ENCODE data around the gene FILIP1L. TPM values are rescaled to one million over a fixed set of nuclear protein-coding genes. Genes with fewer than 3 reads are reported as not detected.
A peak's percentile ranks its signal among the peaks of the same experiment; 100 is the strongest.

Gene FILIP1L
- total RNA-seq, 3 donors from 2014 or later = 19.8 to 23.7 (median 23.3) TPM

GRCh38 chr3:99838755-99839154 is 275.5 kb downstream of the FILIP1L start:
- TF ChIP-seq CTCF (IDR thresholded peaks at IDR 0.05) (no peak), POLR2AphosphoS5 (IDR thresholded peaks at IDR 0.05) (no peak), POLR2A (IDR thresholded peaks at IDR 0.05) (no peak)
- no peak overlapping the region for H3K4me3 ChIP-seq
- H3K9me3 ChIP-seq = no peaks in the 10 kb centered on the region
- intact Hi-C loops (cut with DNase I; ENCODE audit: low total_unique reads) = loop anchor here (10.0 kb wide), 1 partner anchor 416 kb away; no protein-coding TSS in a partner anchor
- no peaks in the 10 kb centered on the region for H3K27me3 ChIP-seq
- no peak for DNase-seq (ENCODE audit: low spot score in 2 of 2)
- no peak overlapping the region for H3K27ac ChIP-seq
- peaks cover 0 to 7% of the 10 kb centered on the region in 2 donors for H3K4me1 ChIP-seq
- no peaks in the 10 kb centered on the region for H3K36me3 ChIP-seq

GRCh38 chr3:99837715-99838114 is 276.6 kb downstream of the FILIP1L start:
- H3K9me3 ChIP-seq = no peaks in the 10 kb centered on the region
- H3K4me3 ChIP-seq = no peak overlapping the region
- H3K36me3 ChIP-seq = no peaks in the 10 kb centered on the region
- intact Hi-C loops (cut with DNase I; ENCODE audit: low total_unique reads) = loop anchor here (10.0 kb wide), 1 partner anchor 417 kb away; no protein-coding TSS in a partner anchor
- TF ChIP-seq CTCF (IDR thresholded peaks at IDR 0.05) = no peak
- TF ChIP-seq POLR2A (IDR thresholded peaks at IDR 0.05) = no peak
- no peak for TF ChIP-seq POLR2AphosphoS5 (IDR thresholded peaks at IDR 0.05)
- H3K27me3 ChIP-seq = no peaks in the 10 kb centered on the region
- DNase-seq (ENCODE audit: low spot score in 2 of 2) = no peak
- peaks cover 0 to 7% of the 10 kb centered on the region in 2 donors for H3K4me1 ChIP-seq
- no peak overlapping the region for H3K27ac ChIP-seq

- no peaks in the 10 kb centered on the region for H3K36me3 ChIP-seq
- H3K27ac ChIP-seq = no peak overlapping the region
- no peak overlapping the region for H3K4me3 ChIP-seq
- peaks cover 0 to 7% of the 10 kb centered on the region in 2 donors for H3K4me1 ChIP-seq
- TF ChIP-seq POLR2AphosphoS5 (IDR thresholded peaks at IDR 0.05) = no peak
- no peak for TF ChIP-seq CTCF (IDR thresholded peaks at IDR 0.05)
- TF ChIP-seq POLR2A (IDR thresholded peaks at IDR 0.05) = no peak
- no peaks in the 10 kb centered on the region for H3K9me3 ChIP-seq
- no peak for DNase-seq (ENCODE audit: low spot score in 2 of 2)
- intact Hi-C loops (cut with DNase I; ENCODE audit: low total_unique reads) = loop anchor here (10.0 kb wide), 1 partner anchor 418 kb away; no protein-coding TSS in a partner anchor
- H3K27me3 ChIP-seq = no peaks in the 10 kb centered on the region
These were observed 277.6 kb downstream of the FILIP1L start for GRCh38 chr3:99836681-99837080.

GRCh38 chr3:99834211-99834957 is 279.9 kb downstream of the FILIP1L start:
- intact Hi-C loops (cut with DNase I; ENCODE audit: low total_unique reads) = loop anchor here (10.0 kb wide), 1 partner anchor 420 kb away; no protein-coding TSS in a partner anchor
- Histone ChIP-seq H3K9me3 (no peaks in the 10 kb centered on the region), H3K36me3 (no peaks in the 10 kb centered on the region), H3K27ac (no peak overlapping the region), H3K27me3 (no peaks in the 10 kb centered on the region), H3K4me1 (peaks cover 0 to 7% of the 10 kb centered on the region in 2 donors), H3K4me3 (no peak overlapping the region)
- DNase-seq (ENCODE audit: low spot score in 2 of 2) = no peak
- TF ChIP-seq POLR2A (IDR thresholded peaks at IDR 0.05) (no peak), CTCF (IDR thresholded peaks at IDR 0.05) (no peak)

- H3K4me3 ChIP-seq = no peak overlapping the region
- no peak for DNase-seq (ENCODE audit: low spot score in 2 of 2)
- peaks cover 0 to 7% of the 10 kb centered on the region in 2 donors for H3K4me1 ChIP-seq
- H3K36me3 ChIP-seq = no peaks in the 10 kb centered on the region
- H3K27me3 ChIP-seq = no peaks in the 10 kb centered on the region
- intact Hi-C loops (cut with DNase I; ENCODE audit: low total_unique reads) = loop anchor here (10.0 kb wide), 1 partner anchor 421 kb away; no protein-coding TSS in a partner anchor
- TF ChIP-seq POLR2A (IDR thresholded peaks at IDR 0.05) (no peak), CTCF (IDR thresholded peaks at IDR 0.05) (no peak), POLR2AphosphoS5 (IDR thresholded peaks at IDR 0.05) (no peak)
- peak overlapping the region in 1 of 2 donors; percentile 41 for H3K27ac ChIP-seq
- no peaks in the 10 kb centered on the region for H3K9me3 ChIP-seq
These were observed 280.6 kb downstream of the FILIP1L start for GRCh38 chr3:99833617-99834205.

All from breast epithelium (tissue), 4 donors.